ENCODE data around the gene CREB5. TPM values are rescaled to one million over a fixed set of nuclear protein-coding genes. Genes with fewer than 3 reads are reported as not detected.

CREB5 gene, protein sequence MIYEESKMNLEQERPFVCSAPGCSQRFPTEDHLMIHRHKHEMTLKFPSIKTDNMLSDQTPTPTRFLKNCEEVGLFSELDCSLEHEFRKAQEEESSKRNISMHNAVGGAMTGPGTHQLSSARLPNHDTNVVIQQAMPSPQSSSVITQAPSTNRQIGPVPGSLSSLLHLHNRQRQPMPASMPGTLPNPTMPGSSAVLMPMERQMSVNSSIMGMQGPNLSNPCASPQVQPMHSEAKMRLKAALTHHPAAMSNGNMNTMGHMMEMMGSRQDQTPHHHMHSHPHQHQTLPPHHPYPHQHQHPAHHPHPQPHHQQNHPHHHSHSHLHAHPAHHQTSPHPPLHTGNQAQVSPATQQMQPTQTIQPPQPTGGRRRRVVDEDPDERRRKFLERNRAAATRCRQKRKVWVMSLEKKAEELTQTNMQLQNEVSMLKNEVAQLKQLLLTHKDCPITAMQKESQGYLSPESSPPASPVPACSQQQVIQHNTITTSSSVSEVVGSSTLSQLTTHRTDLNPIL
- 2.6 and 4.4 TPM in 2 replicates for total RNA-seq

DNA sequence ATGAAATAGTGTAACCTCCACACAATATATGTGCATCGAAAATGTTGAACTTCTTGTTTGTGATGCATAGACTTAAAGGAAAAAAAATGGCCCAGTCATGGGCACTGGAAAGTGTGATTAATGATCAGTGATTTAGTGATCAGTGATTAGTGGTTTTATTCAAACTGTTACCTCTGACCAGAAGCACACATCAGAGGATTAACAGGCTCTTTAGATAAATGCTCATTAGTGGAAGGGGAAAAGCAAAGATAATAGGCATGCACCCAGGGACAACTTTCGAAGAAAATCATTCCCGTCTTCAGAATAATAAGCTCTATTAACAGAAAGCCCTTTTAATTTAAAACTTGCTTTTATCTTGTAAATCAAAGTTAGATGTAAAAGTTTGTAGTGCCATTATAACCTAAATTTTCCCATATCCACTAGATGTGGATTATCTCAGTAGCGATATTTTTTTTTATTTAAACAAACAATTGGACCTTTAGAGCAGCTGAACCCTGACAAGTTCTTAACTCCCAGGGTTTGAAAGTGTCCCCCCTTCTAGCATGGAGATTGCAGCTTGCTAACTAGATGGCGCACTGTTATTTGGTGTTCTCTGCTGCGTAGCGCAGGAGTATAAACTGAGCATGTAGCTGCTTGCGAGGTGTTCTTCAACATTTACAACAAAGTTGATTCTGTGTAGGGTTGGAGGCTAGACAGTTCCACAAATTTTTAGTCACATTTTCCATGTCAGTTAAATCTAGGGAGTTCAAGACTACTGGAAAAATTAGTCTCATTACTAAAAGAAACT is at the start of gene CREB5:
Gene CREB5 (plus strand): TSS at position 643 of the 787 bp plus-strand sequence. CDS start 397 bp downstream, outside the sequence.

Other genes with a start within 250 kb of the CREB5 start
- gene JAZF1, start 231.7 kb upstream of the CREB5 start, total RNA-seq, result 3.2 and 5.6 TPM in 2 replicates